ENCODE data around the gene LCLAT1. TPM values are rescaled to one million over a fixed set of nuclear protein-coding genes. Genes with fewer than 3 reads are reported as not detected.

LCLAT1 gene
- total and polyA plus RNA-seq, 4 donors, result 2.4 to 14.6 (median 10.7) TPM

- TF ChIP-seq ATF3 (IDR thresholded peaks at IDR 0.05) (no peak), REST (IDR thresholded peaks at IDR 0.05) (no peak), HNF4A (conservative IDR thresholded peaks at IDR 0.05) (no peak)
These were observed 144.1 kb downstream of the LCLAT1 start (continued) for GRCh38 chr2:30591186-30591585.

GRCh38 chr2:30601375-30601774 is 154.3 kb downstream of the LCLAT1 start:
- no peaks in the 10 kb centered on the region for H3K4me1 ChIP-seq (ENCODE audit: control insufficient read depth in 4 of 4, insufficient read depth in 4 of 4, low read length in 3 of 4)
- H3K9me3 ChIP-seq (ENCODE audit: control insufficient read depth in 4 of 4, low read length in 3 of 4), result no peaks in the 10 kb centered on the region
- 88% methylated on average over 1 of the region's 1 CpG for WGBS
- no peak overlapping the region for H3K4me3 ChIP-seq (ENCODE audit: low read depth in 1 of 3, low read length in 3 of 3)
- H3K9ac ChIP-seq (ENCODE audit: low read depth in 1 of 2, low read length in 2 of 2), result no peak overlapping the region
- DNase-seq (ENCODE audit: low spot score), result no peak
- no peaks in the 10 kb centered on the region for H3K36me3 ChIP-seq (ENCODE audit: control insufficient read depth in 4 of 4, insufficient read depth in 3 of 4, low read depth in 1 of 4, low read length in 3 of 4)
- TF ChIP-seq TAF1 (conservative IDR thresholded peaks at IDR 0.05) (no peak), HNF4G (IDR thresholded peaks at IDR 0.05) (no peak), REST (IDR thresholded peaks at IDR 0.05) (no peak), RXRA (IDR thresholded peaks at IDR 0.05) (no peak), RAD21 (IDR thresholded peaks at IDR 0.05) (no peak), SP1 (IDR thresholded peaks at IDR 0.05) (no peak), GABPA (IDR thresholded peaks at IDR 0.05 in 1 of 2, conservative IDR thresholded peaks at IDR 0.05 in 1 of 2) (no peak), NR2F2 (IDR thresholded peaks at IDR 0.05) (no peak), FOXA1 (IDR thresholded peaks at IDR 0.05) (no peak), YY1 (IDR thresholded peaks at IDR 0.05) (no peak), ATF3 (IDR thresholded peaks at IDR 0.05) (no peak), MAX (IDR thresholded peaks at IDR 0.05) (no peak), ZBTB33 (IDR thresholded peaks at IDR 0.05) (no peak), FOXA2 (IDR thresholded peaks at IDR 0.05) (no peak)
- no peaks in the 10 kb centered on the region for H3K27me3 ChIP-seq (ENCODE audit: control insufficient read depth in 4 of 4, insufficient read depth in 4 of 4, low read length in 3 of 4)
- no peak overlapping the region for H3K27ac ChIP-seq (ENCODE audit: low read depth in 1 of 2, low read length in 2 of 2)
